GM11168 (cell line): ENCODE results near the gene NCOR1.

Experiments
- in situ Hi-C: fragments of 300-500 bp; cut with MboI; formaldehyde crosslinking; loops from one replicate; pipeline ENCODE4 v1.12.0; 2022; ENCODE audit warnings: low sequenced_read_pairs; ENCODE audit not compliant: unreplicated experiment

The NCOR1 gene

DNA sequence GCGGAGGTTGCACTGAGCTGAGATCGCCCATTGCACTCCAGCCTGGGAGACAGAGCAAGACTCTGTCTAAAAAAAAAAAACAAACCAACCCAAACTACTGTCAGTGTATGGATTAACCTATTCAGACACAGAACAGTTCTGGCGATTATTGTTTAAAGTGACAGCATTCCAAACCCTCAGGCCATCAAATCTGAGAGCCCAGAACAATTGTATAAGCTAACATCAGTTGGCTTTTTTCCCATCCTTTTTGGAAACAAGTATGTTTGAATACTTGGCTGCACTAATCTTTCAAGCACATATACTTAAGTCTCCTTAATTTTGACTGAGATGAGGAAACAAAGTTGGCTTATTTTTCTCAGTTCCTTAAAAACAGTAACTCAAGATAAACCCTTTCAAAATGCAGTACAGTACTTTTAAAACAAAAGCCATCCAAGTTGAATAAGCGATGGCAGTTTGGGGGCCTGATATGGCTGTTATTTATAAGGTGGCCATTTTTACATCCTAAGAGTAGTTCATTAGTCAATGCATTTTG, 217.2 kb downstream of the NCOR1 start:
- in situ Hi-C loops = loop anchor here (5.0 to 25.0 kb wide), 3 partner anchors 166 to 736 kb away; partner anchors contain the start of genes PMP22, TRIM16 and ZNF286A

DNA sequence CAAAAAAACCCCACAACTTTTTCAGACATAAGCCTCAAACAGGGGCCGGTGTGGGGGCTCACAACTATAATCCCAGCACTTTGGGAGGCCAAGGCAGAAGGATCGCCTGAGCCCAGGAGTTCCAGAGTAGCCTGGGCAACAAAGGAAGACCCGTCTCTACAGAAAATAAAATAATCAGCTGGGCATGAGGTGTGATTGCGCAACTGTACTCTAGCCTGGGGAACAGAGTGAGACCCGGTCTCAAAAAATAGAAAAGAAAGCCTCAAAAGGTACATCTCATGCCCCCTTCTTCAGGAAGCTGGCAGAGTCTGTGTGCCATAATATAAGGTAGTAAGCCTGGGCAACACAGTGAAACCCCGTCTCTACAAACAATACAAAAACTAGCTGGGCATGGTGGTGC, 219.0 kb downstream of the NCOR1 start:
- in situ Hi-C loops = loop anchor here (5.0 to 25.0 kb wide), 3 partner anchors 164 to 734 kb away; partner anchors contain the start of genes PMP22, TRIM16 and ZNF286A

DNA sequence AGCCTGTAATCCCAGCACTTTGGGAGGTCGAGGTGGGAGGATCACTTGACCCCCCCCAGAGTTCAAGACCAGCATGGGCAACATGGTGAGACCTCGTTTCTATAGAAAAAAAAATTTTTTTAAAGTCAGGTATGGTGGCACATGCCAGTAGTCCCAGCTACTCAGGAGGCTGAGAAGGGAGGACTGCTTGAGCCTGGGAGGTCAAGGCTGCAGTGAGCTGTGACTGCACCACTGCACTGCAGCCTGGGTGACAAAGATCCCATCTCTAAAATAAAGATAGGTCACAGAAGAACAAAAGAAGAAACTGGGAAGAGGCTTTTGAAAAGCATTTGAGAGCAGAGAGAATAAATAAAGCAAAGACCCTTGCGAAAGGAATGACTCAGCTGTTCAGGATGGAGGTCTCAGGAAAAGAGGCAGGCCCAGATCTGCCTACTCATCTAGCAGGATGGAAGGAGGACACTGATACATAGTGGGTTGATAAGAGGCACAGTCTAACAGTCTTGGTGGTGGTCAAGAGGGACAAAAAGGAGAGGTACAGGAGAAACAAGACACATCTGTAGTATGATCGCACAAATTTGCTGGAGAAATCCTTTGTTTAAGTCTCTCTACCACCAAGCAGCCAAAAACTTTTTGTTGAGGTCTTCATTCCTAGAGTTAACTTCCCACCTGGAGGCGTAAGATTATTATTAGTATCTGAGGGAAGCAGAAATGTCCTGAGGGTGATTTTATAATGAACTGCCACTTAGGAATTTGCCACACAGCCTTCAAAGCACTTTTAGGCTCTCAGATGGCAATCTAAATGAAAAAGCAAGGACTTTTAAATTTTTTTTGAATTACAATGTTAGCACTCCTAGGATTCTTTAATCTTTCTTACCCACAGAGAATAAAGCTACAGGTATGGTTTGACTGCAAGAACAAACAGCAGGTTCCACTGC, 233.4 kb downstream of the NCOR1 start:
- in situ Hi-C loops = loop anchor here (25.0 kb wide), 2 partner anchors 295 to 720 kb away; partner anchors contain the start of genes PMP22, TRIM16 and ZNF286A

- in situ Hi-C loops = loop anchor here (25.0 kb wide), 2 partner anchors 294 to 719 kb away; partner anchors contain the start of genes PMP22, TRIM16 and ZNF286A
Measured at GRCh38 chr17:15981208-15981607, 234.1 kb downstream of the NCOR1 start.
